Stimulated activated CD8-positive, alpha-beta memory T cell treated with anti-CD3 and anti-CD28 coated beads, Interleukin-12 subunit alpha, Interleukin-12 subunit beta, amount 100 ng/mL, for 1 hour (primary cell): ENCODE data around the gene SHISA2.

ENCODE experiments used
- DNase-seq: peaks from one replicate; pipeline ENCODE4 v3.0.0-alpha.2; 2020; ENCODE audit warnings: low read depth

The SHISA2 gene

DNA sequence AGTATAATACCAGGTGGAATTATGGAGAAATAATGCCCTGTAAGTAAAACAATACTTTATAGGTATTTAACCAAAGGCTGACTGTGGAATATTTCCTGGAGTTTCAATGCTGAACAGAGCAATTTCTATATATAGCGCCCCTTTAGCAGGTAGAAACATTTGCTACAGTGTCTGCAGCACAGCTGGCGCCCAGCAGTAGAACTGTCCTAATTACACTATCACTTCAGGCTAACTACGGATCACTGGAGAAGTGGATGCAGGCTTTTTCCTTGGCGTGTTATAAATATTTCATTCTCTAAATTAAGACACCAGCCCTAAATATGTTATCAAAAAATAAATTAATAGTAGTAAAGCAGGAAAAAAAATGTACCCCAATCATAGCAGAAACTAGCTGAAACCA is 3.1 kb downstream of the SHISA2 start:
- no peak for DNase-seq

DNA sequence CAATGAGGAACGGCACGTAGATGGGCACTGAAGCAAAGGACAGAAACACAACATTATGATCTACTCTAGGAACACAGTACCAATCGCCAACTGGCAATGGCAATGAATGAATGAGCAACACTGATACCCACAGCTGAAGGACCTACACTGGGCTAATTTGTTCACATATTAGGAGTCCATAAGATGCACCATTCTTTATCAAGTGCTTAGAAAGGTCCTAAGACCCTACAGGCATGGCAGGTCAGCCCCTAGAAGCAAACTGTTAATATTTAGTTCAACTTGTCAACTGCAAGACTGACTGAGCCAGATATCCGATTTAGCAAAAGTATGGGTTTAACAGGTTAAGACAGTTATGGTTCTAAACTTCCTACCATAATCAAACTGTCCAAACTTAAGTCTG is 4.8 kb downstream of the SHISA2 start:
- DNase-seq: no peak

- DNase-seq: no peak
These were observed 5.2 kb downstream of the SHISA2 start for GRCh38 chr13:26046639-26047038.

DNA sequence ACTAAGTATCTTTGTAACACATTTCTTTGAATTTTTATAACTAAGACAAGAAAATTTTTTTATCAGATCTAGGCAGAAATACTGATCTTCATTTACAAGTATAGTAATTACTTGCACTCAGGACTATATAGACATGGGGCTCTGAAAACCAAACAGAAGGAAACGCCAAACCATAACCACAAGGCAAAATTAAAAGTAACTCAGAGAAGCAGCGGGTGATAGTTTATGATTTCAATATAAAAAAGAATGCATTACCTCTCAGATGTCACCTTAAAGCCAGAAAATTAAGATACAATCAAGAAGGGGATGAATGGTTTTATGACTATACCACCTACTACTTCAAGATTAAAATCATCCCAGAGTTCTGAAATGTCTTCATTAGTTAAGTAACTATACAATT is 6.7 kb downstream of the SHISA2 start:
- no peak for DNase-seq

DNA sequence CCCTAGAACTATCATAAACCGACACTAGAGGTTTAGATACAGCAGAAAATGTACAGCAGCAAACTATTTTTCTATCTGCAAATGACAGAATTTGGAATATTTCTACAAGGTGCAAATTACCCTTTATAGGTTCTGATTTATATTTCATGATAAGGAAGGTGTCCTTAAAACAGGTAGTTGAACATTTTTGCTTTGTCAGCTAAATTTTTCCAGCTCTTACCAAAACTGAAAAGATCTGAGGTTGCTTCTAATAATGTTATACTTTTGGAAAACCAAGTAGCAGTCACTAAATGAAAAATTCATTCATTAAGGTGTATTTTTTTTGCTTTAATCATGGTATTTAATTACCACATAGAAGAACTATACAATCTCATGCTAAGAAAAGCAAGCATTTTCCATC is 9.0 kb downstream of the SHISA2 start:
- DNase-seq: no peak

- no peak for DNase-seq
These were observed 10.4 kb downstream of the SHISA2 start for GRCh38 chr13:26041444-26041843.

- DNase-seq: no peak
These were observed 12.8 kb downstream of the SHISA2 start for GRCh38 chr13:26038931-26039475.

- no peak for DNase-seq
These were observed 14.5 kb downstream of the SHISA2 start for GRCh38 chr13:26037302-26037701.

GRCh38 chr13:26036383-26036782 is 15.4 kb downstream of the SHISA2 start:
- DNase-seq: no peak

- DNase-seq: no peak
These were observed 17.8 kb downstream of the SHISA2 start for GRCh38 chr13:26034018-26034417.

- DNase-seq: no peak
These were observed 21.5 kb downstream of the SHISA2 start for GRCh38 chr13:26030331-26030730.

DNA sequence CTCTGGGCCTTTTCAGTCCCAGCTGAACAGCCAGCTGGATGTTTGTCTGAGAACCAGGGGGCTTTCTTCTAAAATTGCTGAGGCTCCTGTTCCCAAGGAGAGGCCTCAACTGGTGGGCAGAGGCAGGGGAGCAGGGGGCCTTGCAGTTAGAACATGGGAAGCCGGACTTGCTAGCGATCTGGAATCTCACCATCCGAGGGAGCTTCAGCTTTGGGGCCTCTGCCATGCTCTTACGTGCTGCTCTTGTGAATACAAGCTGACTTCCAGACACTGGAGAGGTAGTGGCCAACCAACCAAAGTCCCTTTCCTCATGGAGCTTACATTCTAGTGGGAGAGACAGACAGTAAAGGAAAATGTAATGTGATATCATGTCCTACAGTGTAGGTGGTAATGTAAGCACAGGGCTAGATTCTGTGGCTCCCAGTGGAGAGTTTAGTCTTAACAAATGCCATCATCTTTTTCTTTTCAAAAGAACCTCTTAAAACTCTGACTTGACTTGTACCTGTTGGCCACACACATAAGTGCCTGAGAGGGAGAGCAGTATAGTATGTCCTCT is 22.2 kb downstream of the SHISA2 start:
- no peak for DNase-seq

DNA sequence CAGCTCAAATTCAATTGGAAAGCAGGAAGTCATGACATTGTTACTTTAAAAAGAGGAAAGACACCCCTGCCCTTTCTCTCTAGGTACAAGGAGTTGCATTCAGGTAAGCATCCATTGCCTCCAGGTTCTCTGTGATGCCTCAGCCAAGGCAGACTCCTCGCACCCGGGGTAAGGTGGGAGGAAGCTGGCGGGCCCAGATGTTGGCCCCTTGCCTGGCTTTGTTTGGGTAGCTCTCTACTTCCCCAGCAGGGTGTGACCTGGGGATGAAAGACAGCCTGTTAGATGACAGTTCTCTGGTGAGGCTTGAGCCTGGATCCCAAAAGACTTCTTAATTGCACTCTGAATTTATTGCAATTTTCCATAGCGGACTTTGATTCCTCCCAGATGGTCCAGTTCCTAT is 25.6 kb downstream of the SHISA2 start:
- DNase-seq: no peak

DNA sequence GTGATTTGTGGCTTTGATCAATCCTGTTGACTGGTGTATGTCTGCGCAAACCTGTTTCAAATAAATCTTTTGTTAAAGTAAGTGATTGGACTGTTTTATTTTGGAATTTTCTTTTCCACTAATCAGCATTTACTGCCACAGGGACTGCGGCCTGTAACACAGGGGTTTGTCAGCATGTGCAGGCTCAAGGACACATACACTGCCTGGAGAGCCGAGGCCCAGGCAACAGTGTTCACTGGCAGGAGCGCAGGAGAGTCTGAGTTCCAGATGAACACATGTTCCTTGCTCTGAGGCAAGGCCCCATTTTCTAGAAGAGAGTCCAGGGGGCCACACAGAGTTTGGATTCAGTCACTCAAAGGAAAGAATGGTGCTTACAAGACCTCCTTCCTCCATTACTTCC is 26.0 kb downstream of the SHISA2 start:
- no peak for DNase-seq

- DNase-seq: no peak
These were observed 26.6 kb downstream of the SHISA2 start for GRCh38 chr13:26025196-26025595.

- no peak for DNase-seq
These were observed 27.3 kb downstream of the SHISA2 start for GRCh38 chr13:26024558-26024957.

GRCh38 chr13:26022538-26023292 is 29.1 kb downstream of the SHISA2 start:
- DNase-seq: no peak

GRCh38 chr13:26021956-26022355 is 29.9 kb downstream of the SHISA2 start:
- DNase-seq: no peak

- DNase-seq: no peak
These were observed 30.3 kb downstream of the SHISA2 start for GRCh38 chr13:26021516-26021915.

GRCh38 chr13:26020891-26021290 is 30.9 kb downstream of the SHISA2 start:
- DNase-seq: no peak

DNA sequence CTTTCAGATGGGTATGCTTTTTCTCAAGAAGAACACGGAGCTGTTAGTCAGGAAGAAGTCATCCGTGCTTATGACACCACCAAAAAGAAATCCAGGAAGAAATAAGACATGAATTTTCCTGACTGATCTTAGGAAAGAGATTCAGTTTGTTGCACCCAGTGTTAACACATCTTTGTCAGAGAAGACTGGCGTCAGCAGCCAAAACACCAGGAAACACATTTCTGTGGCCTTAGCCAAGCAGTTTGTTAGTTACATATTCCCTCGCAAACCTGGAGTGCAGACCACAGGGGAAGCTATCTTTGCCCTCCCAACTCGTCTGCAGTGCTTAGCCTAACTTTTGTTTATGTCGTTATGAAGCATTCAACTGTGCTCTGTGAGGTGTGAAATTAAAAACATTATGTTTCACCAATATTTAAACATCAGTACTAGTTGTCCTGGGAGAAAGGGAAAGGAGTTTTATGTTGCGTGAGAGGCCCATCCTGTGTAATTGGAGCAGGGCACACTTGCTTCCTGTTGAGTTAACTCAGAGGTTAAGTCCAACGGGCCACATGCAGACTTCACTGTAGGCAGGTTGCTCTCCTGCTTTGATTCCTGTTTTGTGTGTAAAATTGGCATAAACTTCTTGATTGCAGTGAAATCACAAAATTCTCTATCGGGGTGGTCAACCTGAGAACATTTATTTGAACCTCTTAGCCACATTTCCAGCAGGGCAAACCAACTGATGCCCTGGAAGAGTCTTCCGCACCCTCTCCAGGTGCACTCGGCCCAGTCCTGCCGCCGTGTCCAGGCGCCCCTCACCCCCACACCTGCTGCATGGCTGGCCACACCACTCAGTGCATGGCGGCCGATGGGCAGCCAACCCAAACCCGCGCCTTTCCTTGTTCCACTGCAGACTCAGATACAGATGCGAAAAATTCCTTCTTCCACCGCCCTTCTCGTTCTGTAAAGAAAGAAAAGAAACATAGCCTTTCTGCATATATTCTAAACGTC is 31.6 kb downstream of the SHISA2 start:
- no peak for DNase-seq

DNA sequence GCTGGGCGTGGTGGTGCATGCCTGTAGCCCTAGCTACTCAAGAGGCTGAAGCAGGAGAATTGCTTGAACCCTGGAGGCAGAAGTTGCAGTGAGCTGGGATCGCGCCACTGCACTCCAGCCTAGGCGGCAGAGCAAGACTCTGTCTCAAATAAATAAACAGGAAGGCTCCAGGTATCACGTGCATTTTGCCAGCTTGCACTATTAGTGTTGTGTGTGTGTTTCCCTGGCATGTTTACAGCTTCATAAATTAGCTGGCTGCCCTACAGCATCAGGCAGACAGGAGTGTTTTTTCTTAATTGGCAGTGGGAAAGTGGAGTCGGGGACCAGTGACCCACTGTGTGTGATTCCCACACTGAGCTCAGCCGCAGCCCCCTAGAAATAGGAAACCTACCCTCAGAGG is 32.6 kb downstream of the SHISA2 start:
- no peak for DNase-seq
